A673 (cell line): ENCODE data around the gene DCN. TPM values are rescaled to one million over a fixed set of nuclear protein-coding genes. Genes with fewer than 3 reads are reported as not detected.
A peak's percentile ranks its signal among the peaks of the same experiment; 100 is the strongest.

Experiments used
- BruUV-seq: library from RNA; stranded (reverse); fragments of 400-500 nt; replicated peaks from 2 replicates; lab custom pipeline; 2021; lab: Mats Ljungman, UMichigan
- CTCF ChIA-PET: fragments of 300-600 bp; sonication (Branson Sonifier 250); formaldehyde crosslinking; loops from one replicate; lab custom pipeline; 2022; ENCODE audit warnings: antibody characterized with exemption; lab: Charles Lee
- POLR2A ChIA-PET: fragments of 300-600 bp; sonication (Branson Sonifier 250); formaldehyde crosslinking; loops from one replicate; lab custom pipeline; 2022; ENCODE audit warnings: antibody characterized with exemption; ENCODE audit not compliant: low non-redundant PET; lab: Charles Lee
- DNase-seq: peaks from one replicate; pipeline ENCODE4 v3.0.0-alpha.2; 2015; ENCODE audit warnings: low spot score
- H3K27ac ChIP-seq: fragments of 200-600 bp; sonication (generic); 2 replicates; pipeline ENCODE4 v1.5.1; 2016; ENCODE audit warnings: mixed run types, low read depth, mild to moderate bottlenecking, mixed read lengths, antibody characterized with exemption, low read length; ENCODE audit not compliant: poor library complexity, severe bottlenecking
- H3K27me3 ChIP-seq: fragments of 200-600 bp; sonication (generic); replicated peaks from 2 replicates; pipeline ENCODE4 v1.6.1; 2017; ENCODE audit warnings: mixed run types, low read depth, mild to moderate bottlenecking, mixed read lengths, antibody characterized with exemption, low read length; ENCODE audit not compliant: insufficient read depth, poor library complexity
- H3K36me3 ChIP-seq: fragments of 200-600 bp; sonication (generic); 2 replicates; pipeline ENCODE4 v1.6.1; 2016; ENCODE audit warnings: mixed run types, mild to moderate bottlenecking, mixed read lengths, antibody characterized with exemption, low read length; ENCODE audit not compliant: insufficient read depth, poor library complexity, severe bottlenecking
- H3K4me1 ChIP-seq: fragments of 200-600 bp; sonication (generic); 2 replicates; pipeline ENCODE4 v1.6.1; 2017; ENCODE audit warnings: mixed run types, mild to moderate bottlenecking, mixed read lengths, antibody characterized with exemption, low read length; ENCODE audit not compliant: insufficient read depth, poor library complexity, severe bottlenecking
- H3K4me3 ChIP-seq: fragments of 200-600 bp; sonication (generic); 2 replicates; pipeline ENCODE4 v1.5.1; 2016; ENCODE audit warnings: low read depth, mixed run types, mild to moderate bottlenecking, mixed read lengths, low read length; ENCODE audit not compliant: poor library complexity, severe bottlenecking
- H3K9me3 ChIP-seq: fragments of 200-600 bp; sonication (generic); 2 replicates; pipeline ENCODE4 v1.6.1; 2016; ENCODE audit warnings: mixed run types, low read depth, mild to moderate bottlenecking, mixed read lengths, antibody characterized with exemption, low read length; ENCODE audit not compliant: poor library complexity, severe bottlenecking
- CTCF ChIP-seq: fragments of 300-800, 200-600 bp; sonication (generic); conservative IDR thresholded peaks from 2 replicates; pipeline ENCODE4 v1.5.1; 2017; ENCODE audit warnings: low read depth, mild to moderate bottlenecking, antibody characterized with exemption, low read length, moderate library complexity, mixed read lengths
- EZH2 ChIP-seq: fragments of 200-600 bp; sonication (generic); IDR thresholded peaks from 2 replicates; pipeline ENCODE4 v1.6.1; 2017; ENCODE audit warnings: borderline replicate concordance, low read depth, mild to moderate bottlenecking, mixed read lengths, antibody characterized with exemption, low read length; ENCODE audit not compliant: poor library complexity, severe bottlenecking
- intact Hi-C: fragments of 100-400 bp; cut with micrococcal nuclease; formaldehyde crosslinking; loops from one replicate; pipeline ENCODE4 v1.10.0; 2022; ENCODE audit not compliant: unreplicated experiment
- total RNA-seq: library from RNA; stranded (reverse); gene quantifications from 2 replicates; pipeline ENCODE4 v1.2.3, GENCODE V29; 2021

The DCN gene
- total RNA-seq, 1 experiment from 2014 or later = 3.5 TPM

GRCh38 chr12:91183551-91183950, 934 bp upstream of the DCN start:
- BruUV-seq = no TSS peak
- H3K36me3 ChIP-seq = no peaks in the 10 kb centered on the region
- ChIA-PET CTCF (no interaction called here), POLR2A (no interaction called here)
- no peaks in the 10 kb centered on the region for H3K9me3 ChIP-seq
- peaks cover 11% of the 10 kb centered on the region for H3K4me1 ChIP-seq
- H3K4me3 ChIP-seq = no peak overlapping the region
- intact Hi-C loops = no loop called here
- DNase-seq = no peak
- H3K27me3 ChIP-seq = no peaks in the 10 kb centered on the region
- no peak overlapping the region for H3K27ac ChIP-seq
- TF ChIP-seq EZH2 (no peak), CTCF (no peak)

- TF ChIP-seq EZH2 (no peak), CTCF (no peak)
- DNase-seq = peak; percentile 33
- ChIA-PET CTCF (no interaction called here), POLR2A (no interaction called here)
- no peaks in the 10 kb centered on the region for H3K36me3 ChIP-seq
- no peak overlapping the region for H3K27ac ChIP-seq
- H3K4me3 ChIP-seq = peak overlapping the region; percentile 15
- intact Hi-C loops = no loop called here
- H3K27me3 ChIP-seq = no peaks in the 10 kb centered on the region
- peaks cover 11% of the 10 kb centered on the region for H3K4me1 ChIP-seq
- no peaks in the 10 kb centered on the region for H3K9me3 ChIP-seq
- no TSS peak for BruUV-seq
These were observed 1.8 kb downstream of the DCN start for GRCh38 chr12:91180582-91181395.

GRCh38 chr12:91179966-91180561, 2.6 kb downstream of the DCN start:
- POLR2A ChIA-PET = interaction anchor here (0.6 kb wide), 1 partner anchor 78 kb away, joined by 7 read pairs; no protein-coding TSS in a partner anchor

More at GRCh38 chr12:91179966-91180561, 2.6 kb downstream of the DCN start:
- no peaks in the 10 kb centered on the region for H3K36me3 ChIP-seq
- peaks cover 11% of the 10 kb centered on the region for H3K4me1 ChIP-seq
- no peaks in the 10 kb centered on the region for H3K27me3 ChIP-seq
- BruUV-seq = no TSS peak
- CTCF ChIA-PET = interaction anchor here (1.8 kb wide), 1 partner anchor 147 kb away, joined by 3 read pairs; no protein-coding TSS in a partner anchor
- intact Hi-C loops = loop anchor here (2.0 kb wide), 1 partner anchor 147 kb away; no protein-coding TSS in a partner anchor
- DNase-seq = no peak
- H3K4me3 ChIP-seq = no peak overlapping the region
- no peaks in the 10 kb centered on the region for H3K9me3 ChIP-seq
- TF ChIP-seq EZH2 (no peak), CTCF (no peak)
- no peak overlapping the region for H3K27ac ChIP-seq
